SU-DHL-6 (cell line): ENCODE results near the gene SUCLG1.
"Not testable (repeated sequence)": the region's sequence is repeated elsewhere in the genome, so short reads cannot be mapped to it uniquely, and the experiment has no call there.

ENCODE experiments used
- CTCF ChIP-seq: fragments of 200-600 bp; sonication (generic); IDR thresholded peaks from one replicate; pipeline ENCODE4 v1.5.1; 2017; ENCODE audit warnings: antibody characterized with exemption, mild to moderate bottlenecking, low read length, moderate library complexity; ENCODE audit not compliant: insufficient read depth, poor library complexity, severe bottlenecking
- EZH2phosphoT487 ChIP-seq: fragments of 200-600 bp; sonication (generic), shearing (Covaris generic); conservative IDR thresholded peaks from 2 replicates; pipeline ENCODE4 v1.6.1; 2018; ENCODE audit warnings: mild to moderate bottlenecking, antibody characterized with exemption, low read length, moderate library complexity, mixed read lengths

GRCh38 chr2:84402111-84402510, 57.0 kb downstream of the SUCLG1 start:
- not testable (repeated sequence) for TF ChIP-seq CTCF, EZH2phosphoT487
